Fibroblast of lung (primary cell): Measurements from ENCODE around the gene MEIOB. TPM values are rescaled to one million over a fixed set of nuclear protein-coding genes. Genes with fewer than 3 reads are reported as not detected.

Experiments used
- DNase-seq, 2 donors: peaks; one replicate each; pipeline versions ENCODE4 v3.0.0 to v3.0.0-alpha.2; 2010; ENCODE audit warnings: low read depth in 2 of 2
- H2AFZ ChIP-seq: 2 replicates; pipeline ENCODE4 v1.5.1; 2012; ENCODE audit warnings: low read length, control low read depth, inconsistent platforms
- H3K27ac ChIP-seq: 2 replicates; pipeline ENCODE4 v1.5.1; 2011; ENCODE audit warnings: low read length, control low read depth; ENCODE audit not compliant: insufficient read depth
- H3K27me3 ChIP-seq: 2 replicates; pipeline ENCODE4 v1.5.1; 2011; ENCODE audit warnings: mild to moderate bottlenecking, low read length; ENCODE audit not compliant: control insufficient read depth, insufficient read depth
- H3K36me3 ChIP-seq: 2 replicates; pipeline ENCODE4 v1.5.1; 2011; ENCODE audit warnings: low read length; ENCODE audit not compliant: control insufficient read depth, insufficient read depth
- H3K4me1 ChIP-seq: 2 replicates; pipeline ENCODE4 v1.5.1; 2011; ENCODE audit warnings: low read length; ENCODE audit not compliant: control insufficient read depth, insufficient read depth; ENCODE audit errors: extremely low read depth
- H3K4me2 ChIP-seq: 2 replicates; pipeline ENCODE4 v1.5.1; 2011; ENCODE audit warnings: low read length, control low read depth; ENCODE audit not compliant: insufficient read depth; ENCODE audit errors: extremely low read depth
- H3K4me3 ChIP-seq, 4 experiments: fragments of 200-600 bp in 1 of 4; sonication (generic) in 1 of 4; replicated peaks in 1 of 4; 2 replicates each; pipeline ENCODE4 v1.5.1; 2011 to 2016; ENCODE audit warnings: low read length in 4 of 4, low read depth in 3 of 4, mild to moderate bottlenecking in 3 of 4, control low read depth in 2 of 4, inconsistent platforms in 1 of 4, mixed read lengths in 1 of 4; ENCODE audit not compliant: insufficient read depth in 1 of 4; ENCODE audit errors: control extremely low read depth in 1 of 4
- H3K79me2 ChIP-seq: 2 replicates; pipeline ENCODE4 v1.5.1; 2012; ENCODE audit warnings: mild to moderate bottlenecking, low read length, inconsistent platforms; ENCODE audit not compliant: control insufficient read depth, insufficient read depth
- H3K9ac ChIP-seq: 2 replicates; pipeline ENCODE4 v1.5.1; 2011; ENCODE audit warnings: mild to moderate bottlenecking, low read length, control low read depth; ENCODE audit not compliant: insufficient read depth
- H3K9me3 ChIP-seq: 2 replicates; pipeline ENCODE4 v1.5.1; 2012; ENCODE audit warnings: low read depth, low read length; ENCODE audit not compliant: control insufficient read depth, insufficient read depth
- H4K20me1 ChIP-seq: 2 replicates; pipeline ENCODE4 v1.5.1; 2011; ENCODE audit warnings: low read length; ENCODE audit not compliant: control insufficient read depth, insufficient read depth; ENCODE audit errors: extremely low read depth
- CTCF ChIP-seq, 2 donors: IDR thresholded peaks in 1 of 2; conservative IDR thresholded peaks in 1 of 2; 1 replicate in 1 of 2; 2 replicates in 1 of 2; pipeline ENCODE4 v1.5.1; 2011 to 2012; ENCODE audit warnings: low read length in 2 of 2, control low read depth in 1 of 2, inconsistent platforms in 1 of 2, low read depth in 1 of 2, mild to moderate bottlenecking in 1 of 2
- EZH2 ChIP-seq: IDR thresholded peaks from 2 replicates; pipeline ENCODE4 v1.5.1; 2012; ENCODE audit warnings: low read length, control low read depth, mild to moderate bottlenecking; ENCODE audit errors: missing control alignments
- polyA plus RNA-seq, 2 donors: library from polyadenylated mRNA; depleted of rRNA in 1 of 2; stranded (reverse) in 1 of 2; unstranded in 1 of 2; fragments of >200 nt; gene quantifications; 2 replicates each; pipeline ENCODE4 v1.2.1, GENCODE V29; 2011 to 2012; ENCODE audit warnings: missing spikeins in 1 of 2
- total RNA-seq: library from RNA; depleted of rRNA; stranded (reverse); fragments of >200 nt; gene quantifications from 2 replicates; pipeline ENCODE4 v1.2.1, GENCODE V29; 2014

The MEIOB gene
- total and polyA plus RNA-seq, 2 donors (not counting 1 experiment from before 2014, with no cell fraction given) = not detected

GRCh38 chr16:1862394-1862793 is 9.6 kb downstream of the MEIOB start:
- no peak overlapping the region for H3K4me3 ChIP-seq
- H3K27me3 ChIP-seq = peaks cover 21% of the 10 kb centered on the region
- H3K9me3 ChIP-seq = no peaks in the 10 kb centered on the region
- H3K4me1 ChIP-seq = no peaks in the 10 kb centered on the region
- no peak overlapping the region for H2AFZ ChIP-seq
- no peak overlapping the region for H3K27ac ChIP-seq
- H3K9ac ChIP-seq = no peak overlapping the region
- H3K36me3 ChIP-seq = no peaks in the 10 kb centered on the region
- DNase-seq = no peak
- H3K79me2 ChIP-seq = no peaks in the 10 kb centered on the region
- H3K4me2 ChIP-seq = no peak overlapping the region
- no peaks in the 10 kb centered on the region for H4K20me1 ChIP-seq
- no peak for TF ChIP-seq EZH2
- TF ChIP-seq CTCF (conservative IDR thresholded peaks at IDR 0.05 in 1 of 2, IDR thresholded peaks at IDR 0.05 in 1 of 2; ENCODE audit: low read depth in 1 of 2, low read length in 2 of 2) = no peak

- Histone ChIP-seq H3K27ac (no peak overlapping the region), H2AFZ (no peak overlapping the region), H3K36me3 (no peaks in the 10 kb centered on the region), H4K20me1 (no peaks in the 10 kb centered on the region), H3K4me2 (no peak overlapping the region), H3K9me3 (no peaks in the 10 kb centered on the region), H3K27me3 (peaks cover 26% of the 10 kb centered on the region), H3K4me1 (no peaks in the 10 kb centered on the region), H3K4me3 (no peak overlapping the region), H3K79me2 (no peaks in the 10 kb centered on the region), H3K9ac (no peak overlapping the region)
- DNase-seq = no peak
- TF ChIP-seq EZH2 = no peak
- no peak for TF ChIP-seq CTCF (conservative IDR thresholded peaks at IDR 0.05 in 1 of 2, IDR thresholded peaks at IDR 0.05 in 1 of 2; ENCODE audit: low read depth in 1 of 2, low read length in 2 of 2)
Observed at GRCh38 chr16:1861730-1862129, 10.2 kb downstream of the MEIOB start.

GRCh38 chr16:1859650-1860049 is 12.3 kb downstream of the MEIOB start:
- H3K9ac ChIP-seq = no peak overlapping the region
- H3K4me2 ChIP-seq = no peak overlapping the region
- H3K4me1 ChIP-seq = no peaks in the 10 kb centered on the region
- H3K36me3 ChIP-seq = no peaks in the 10 kb centered on the region
- H3K4me3 ChIP-seq = no peak overlapping the region
- no peaks in the 10 kb centered on the region for H3K9me3 ChIP-seq
- no peaks in the 10 kb centered on the region for H3K79me2 ChIP-seq
- H3K27me3 ChIP-seq = peaks cover 26% of the 10 kb centered on the region
- no peaks in the 10 kb centered on the region for H4K20me1 ChIP-seq
- H2AFZ ChIP-seq = no peak overlapping the region
- DNase-seq = no peak
- no peak overlapping the region for H3K27ac ChIP-seq
- peak; percentile 31 for TF ChIP-seq EZH2
- no peak for TF ChIP-seq CTCF (conservative IDR thresholded peaks at IDR 0.05 in 1 of 2, IDR thresholded peaks at IDR 0.05 in 1 of 2; ENCODE audit: low read depth in 1 of 2, low read length in 2 of 2)
